ENCODE data around the gene UNC45A. TPM values are rescaled to one million over a fixed set of nuclear protein-coding genes. Genes with fewer than 3 reads are reported as not detected.
"Not testable (repeated sequence)": the region's sequence is repeated elsewhere in the genome, so short reads cannot be mapped to it uniquely, and the experiment has no call there.

Gene UNC45A
- total RNA-seq, 1 donor = 66.5 TPM

DNA sequence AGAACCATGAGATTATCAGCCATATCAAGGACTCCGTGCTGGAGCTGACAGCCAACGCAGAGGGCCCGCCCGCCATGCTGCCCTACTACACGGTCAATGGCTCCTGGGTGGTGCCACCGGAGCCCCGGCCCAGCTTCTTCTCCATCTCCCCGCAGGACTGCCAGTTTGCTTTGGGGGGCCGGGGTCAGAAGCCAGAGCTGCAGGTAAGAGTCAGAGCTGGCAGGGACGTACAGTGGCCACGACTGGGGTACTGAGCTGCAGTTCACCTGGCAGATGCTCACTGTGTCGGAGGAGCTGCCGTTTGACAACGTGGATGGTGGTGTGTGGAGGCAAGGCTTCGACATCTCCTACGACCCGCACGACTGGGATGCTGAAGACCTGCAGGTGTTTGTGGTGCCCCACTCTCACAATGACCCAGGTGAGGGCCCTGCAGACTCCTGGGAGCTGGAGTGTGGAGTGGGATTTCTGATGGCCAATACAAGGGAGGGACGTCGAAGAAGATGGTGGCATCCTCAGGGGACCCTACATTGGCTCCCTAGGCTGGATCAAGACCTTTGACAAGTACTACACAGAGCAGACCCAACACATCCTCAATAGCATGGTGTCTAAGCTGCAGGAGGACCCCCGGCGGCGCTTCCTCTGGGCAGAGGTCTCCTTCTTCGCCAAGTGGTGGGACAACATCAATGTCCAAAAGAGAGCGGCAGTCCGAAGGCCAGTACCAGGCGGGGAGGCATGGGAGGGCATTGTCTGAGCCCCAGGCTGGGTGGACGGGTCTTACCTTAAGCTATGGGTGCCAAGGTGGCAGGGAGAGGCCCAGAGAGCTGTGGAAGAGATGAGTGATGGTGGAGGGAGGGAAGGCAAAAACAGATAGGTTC, 29.5 kb upstream of the UNC45A start:
- DNase-seq (ENCODE audit: low read depth) = no peak
- TF ChIP-seq, protein P1, sequence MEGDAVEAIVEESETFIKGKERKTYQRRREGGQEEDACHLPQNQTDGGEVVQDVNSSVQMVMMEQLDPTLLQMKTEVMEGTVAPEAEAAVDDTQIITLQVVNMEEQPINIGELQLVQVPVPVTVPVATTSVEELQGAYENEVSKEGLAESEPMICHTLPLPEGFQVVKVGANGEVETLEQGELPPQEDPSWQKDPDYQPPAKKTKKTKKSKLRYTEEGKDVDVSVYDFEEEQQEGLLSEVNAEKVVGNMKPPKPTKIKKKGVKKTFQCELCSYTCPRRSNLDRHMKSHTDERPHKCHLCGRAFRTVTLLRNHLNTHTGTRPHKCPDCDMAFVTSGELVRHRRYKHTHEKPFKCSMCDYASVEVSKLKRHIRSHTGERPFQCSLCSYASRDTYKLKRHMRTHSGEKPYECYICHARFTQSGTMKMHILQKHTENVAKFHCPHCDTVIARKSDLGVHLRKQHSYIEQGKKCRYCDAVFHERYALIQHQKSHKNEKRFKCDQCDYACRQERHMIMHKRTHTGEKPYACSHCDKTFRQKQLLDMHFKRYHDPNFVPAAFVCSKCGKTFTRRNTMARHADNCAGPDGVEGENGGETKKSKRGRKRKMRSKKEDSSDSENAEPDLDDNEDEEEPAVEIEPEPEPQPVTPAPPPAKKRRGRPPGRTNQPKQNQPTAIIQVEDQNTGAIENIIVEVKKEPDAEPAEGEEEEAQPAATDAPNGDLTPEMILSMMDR (IDR thresholded peaks at IDR 0.05; ENCODE audit: insufficient read depth, low read length) = no peak
- no peak overlapping the region for H3K4me3 ChIP-seq (ENCODE audit: low read depth, low read length)

GRCh38 chr15:90906181-90906849, 28.8 kb upstream of the UNC45A start:
- no peak for DNase-seq (ENCODE audit: low read depth)
- TF ChIP-seq, protein P1 (IDR thresholded peaks at IDR 0.05; ENCODE audit: insufficient read depth, low read length) = no peak

GRCh38 chr15:90907051-90907660, 27.9 kb upstream of the UNC45A start:
- no peak for DNase-seq (ENCODE audit: low read depth)
- TF ChIP-seq, protein P1 (IDR thresholded peaks at IDR 0.05; ENCODE audit: insufficient read depth, low read length) = no peak
- no peak overlapping the region for H3K4me3 ChIP-seq (ENCODE audit: low read depth, low read length)

More at GRCh38 chr15:90906181-90906849, 28.8 kb upstream of the UNC45A start:
- H3K4me3 ChIP-seq (ENCODE audit: low read depth, low read length) = no peak overlapping the region

DNA sequence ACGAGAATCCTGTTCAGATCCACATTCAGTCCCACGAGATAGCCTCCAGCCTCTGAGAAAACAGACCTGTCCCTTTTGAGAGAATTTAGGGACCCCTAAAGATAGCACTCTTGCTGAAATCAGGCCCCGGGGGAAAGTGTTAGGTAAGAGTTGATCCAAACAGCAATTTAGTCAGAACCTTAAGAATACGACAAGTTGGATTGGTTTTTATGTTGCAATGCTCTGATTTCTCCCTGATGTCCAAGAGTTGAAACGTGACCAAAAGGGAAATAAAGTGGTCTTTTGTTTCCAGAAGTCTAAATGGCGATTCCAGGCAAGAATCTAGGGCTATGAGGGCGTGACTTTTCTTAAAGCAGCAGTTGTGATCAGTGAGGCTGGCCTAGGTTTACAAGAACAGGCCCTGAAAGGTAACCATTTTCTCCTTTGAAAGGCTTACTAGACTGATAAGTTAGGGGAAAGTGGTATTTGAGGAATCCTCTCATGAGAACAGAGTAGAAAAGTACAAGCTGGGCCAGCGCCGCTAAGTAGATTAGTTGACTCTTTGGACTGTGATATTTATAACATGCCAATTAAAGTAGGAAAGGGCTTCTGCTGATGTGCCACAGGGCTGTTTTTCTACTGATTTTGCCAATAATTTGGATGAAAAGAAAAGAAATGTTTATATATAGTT, 27.1 kb upstream of the UNC45A start:
- DNase-seq (ENCODE audit: low read depth) = no peak
- TF ChIP-seq, protein P1 (IDR thresholded peaks at IDR 0.05; ENCODE audit: insufficient read depth, low read length) = no peak
- H3K4me3 ChIP-seq (ENCODE audit: low read depth, low read length) = no peak overlapping the region

DNA sequence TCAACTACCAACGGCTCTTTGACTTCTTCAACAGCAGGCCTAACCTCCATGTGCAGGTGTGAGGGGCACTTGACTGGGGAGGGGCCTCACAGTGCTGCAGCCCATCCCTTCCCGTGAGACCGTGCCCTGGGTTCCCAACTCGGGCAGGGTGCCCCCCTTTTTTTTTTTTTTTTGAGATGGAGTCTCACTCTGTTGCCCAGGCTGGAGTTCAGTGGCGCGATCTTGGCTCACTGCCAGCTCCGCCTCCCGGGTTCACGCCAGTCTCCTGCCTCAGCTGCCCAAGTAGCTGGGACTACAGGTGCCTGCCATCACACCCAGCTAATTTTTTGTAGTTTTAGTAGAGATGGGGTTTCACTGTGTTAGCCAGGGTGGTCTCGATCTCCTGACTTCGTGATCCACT, 25.6 kb upstream of the UNC45A start:
- H3K4me3 ChIP-seq (ENCODE audit: low read depth, low read length); DNase-seq (ENCODE audit: low read depth): not testable (repeated sequence)

- DNase-seq (ENCODE audit: low read depth) = no peak
- TF ChIP-seq, protein P1 (IDR thresholded peaks at IDR 0.05; ENCODE audit: insufficient read depth, low read length) = no peak
- no peak overlapping the region for H3K4me3 ChIP-seq (ENCODE audit: low read depth, low read length)
These were observed 25.1 kb upstream of the UNC45A start for GRCh38 chr15:90909976-90910375.
